ENCODE measurements around the gene EPHA5.

Gene EPHA5

DNA sequence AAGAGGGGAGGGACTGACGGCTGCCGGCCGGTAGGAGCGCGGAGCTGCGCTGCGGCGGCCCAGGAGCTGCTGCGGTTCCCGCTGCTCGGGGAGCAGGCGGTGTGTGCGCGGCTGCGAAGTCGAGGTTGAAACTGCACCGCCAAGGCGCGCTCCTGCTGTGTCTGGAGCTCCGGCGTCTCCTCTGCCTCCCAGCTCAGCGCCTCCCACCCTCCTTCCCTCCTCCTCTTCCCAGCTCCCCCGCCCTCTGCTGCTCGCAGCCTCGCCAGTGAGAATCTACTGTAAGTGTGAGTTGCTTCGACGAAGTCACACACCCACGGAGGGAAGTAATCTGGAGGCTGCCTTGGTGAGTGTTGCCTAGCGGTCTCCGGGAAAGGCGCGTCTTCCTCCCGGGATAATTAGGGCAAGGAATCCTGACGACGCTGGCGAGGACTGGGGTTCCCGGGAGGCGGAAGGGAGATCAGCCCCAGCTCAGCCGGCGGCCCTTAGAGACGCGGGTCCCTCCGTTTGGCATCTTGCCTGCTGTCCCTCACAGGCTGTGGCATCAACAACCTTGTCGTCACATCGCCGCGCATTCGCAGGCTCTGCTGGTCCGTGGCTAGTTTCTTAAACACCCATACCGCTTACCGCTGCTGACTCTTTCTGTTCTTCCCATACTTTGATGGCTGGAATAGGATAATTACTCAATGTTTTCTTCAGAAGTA is at the start of gene EPHA5:
TSS of gene EPHA5 (minus strand) at position 159 of the 701 bp plus-strand sequence. CDS start 747 bp downstream, outside the sequence.
- DNase-seq (ENCODE audit: low read depth in 2 of 2) = no peak

DNA sequence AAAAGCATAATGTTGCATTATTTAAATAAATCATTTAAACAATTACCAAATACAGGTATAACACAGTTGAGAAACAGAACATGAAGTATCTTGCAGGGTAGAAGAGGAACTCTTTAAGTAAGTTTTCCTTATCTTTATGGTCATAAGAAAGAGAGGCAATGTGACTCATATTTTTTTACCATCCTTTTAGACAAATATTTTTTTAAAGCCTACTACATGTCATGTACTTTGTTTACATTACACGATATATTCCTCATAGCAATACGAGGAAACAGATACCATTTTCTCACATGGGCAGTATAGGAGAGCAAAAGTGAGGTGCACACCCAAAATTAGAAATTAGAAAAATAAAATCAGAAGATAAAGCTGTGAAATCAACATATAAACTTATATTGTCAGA is 49.3 kb upstream of the EPHA5 start:
- no peak for DNase-seq (ENCODE audit: low read depth in 2 of 2)

DNA sequence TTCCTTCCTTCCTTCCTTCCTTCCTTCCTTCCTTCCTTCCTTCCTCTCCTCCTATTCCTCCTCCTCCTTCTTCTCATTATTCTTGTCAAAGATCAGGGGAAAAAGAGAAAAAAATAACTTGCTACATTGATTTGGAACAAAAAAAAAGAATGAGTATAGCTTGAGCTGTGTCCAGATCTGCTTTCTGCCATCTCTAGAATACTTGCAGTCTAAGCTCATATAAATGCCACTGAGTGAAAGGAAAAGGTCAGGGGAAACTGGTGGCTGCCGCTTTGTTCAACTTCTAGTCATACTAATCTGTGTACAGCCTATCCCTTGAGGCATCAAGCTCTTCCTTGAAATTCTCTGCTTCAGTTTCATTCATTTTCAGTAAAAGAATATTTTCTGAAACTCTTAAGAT is 28.3 kb upstream of the EPHA5 start:
- no peak for DNase-seq (ENCODE audit: low read depth in 2 of 2)

- DNase-seq (ENCODE audit: low read depth in 2 of 2) = no peak
Measured at GRCh38 chr4:65696436-65696835, 26.1 kb upstream of the EPHA5 start.

DNA sequence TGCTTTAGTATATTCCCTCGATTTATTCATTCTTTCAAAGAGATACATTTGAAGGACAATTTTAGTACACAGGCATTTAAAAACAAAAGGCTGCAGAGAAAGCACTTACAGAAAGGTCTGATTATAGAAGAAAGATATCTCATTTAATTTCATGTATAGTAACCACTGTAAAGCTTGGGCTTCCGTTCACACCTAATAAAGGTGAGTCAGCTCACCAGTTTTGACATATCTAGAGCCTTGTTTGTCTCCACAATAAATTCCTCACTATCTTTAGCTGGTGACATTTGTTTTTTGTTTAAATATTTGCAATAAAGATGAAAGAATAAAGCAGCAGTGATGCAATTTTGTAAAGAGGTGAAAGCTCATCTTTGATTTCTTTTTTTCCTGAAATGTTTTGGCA is 1.1 kb upstream of the EPHA5 start:
- no peak for DNase-seq (ENCODE audit: low read depth in 2 of 2)

DNA sequence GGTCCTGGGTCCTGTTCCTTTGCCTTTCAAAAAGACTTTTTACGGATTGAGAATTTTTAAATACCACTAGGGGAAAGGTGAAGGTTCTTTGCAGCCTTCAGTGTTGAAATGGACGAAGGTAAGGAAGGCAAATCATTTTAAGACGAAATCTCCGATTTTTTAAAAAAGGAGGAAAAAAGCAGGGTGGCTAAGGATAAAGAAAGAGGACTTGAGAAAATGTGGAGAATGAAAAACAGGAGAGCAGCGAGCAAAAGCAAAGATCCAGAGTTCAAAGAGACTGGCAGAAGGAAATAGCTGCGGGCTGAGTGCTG is 314 bp downstream of the EPHA5 start:
- DNase-seq (ENCODE audit: low read depth in 2 of 2) = no peak

DNA sequence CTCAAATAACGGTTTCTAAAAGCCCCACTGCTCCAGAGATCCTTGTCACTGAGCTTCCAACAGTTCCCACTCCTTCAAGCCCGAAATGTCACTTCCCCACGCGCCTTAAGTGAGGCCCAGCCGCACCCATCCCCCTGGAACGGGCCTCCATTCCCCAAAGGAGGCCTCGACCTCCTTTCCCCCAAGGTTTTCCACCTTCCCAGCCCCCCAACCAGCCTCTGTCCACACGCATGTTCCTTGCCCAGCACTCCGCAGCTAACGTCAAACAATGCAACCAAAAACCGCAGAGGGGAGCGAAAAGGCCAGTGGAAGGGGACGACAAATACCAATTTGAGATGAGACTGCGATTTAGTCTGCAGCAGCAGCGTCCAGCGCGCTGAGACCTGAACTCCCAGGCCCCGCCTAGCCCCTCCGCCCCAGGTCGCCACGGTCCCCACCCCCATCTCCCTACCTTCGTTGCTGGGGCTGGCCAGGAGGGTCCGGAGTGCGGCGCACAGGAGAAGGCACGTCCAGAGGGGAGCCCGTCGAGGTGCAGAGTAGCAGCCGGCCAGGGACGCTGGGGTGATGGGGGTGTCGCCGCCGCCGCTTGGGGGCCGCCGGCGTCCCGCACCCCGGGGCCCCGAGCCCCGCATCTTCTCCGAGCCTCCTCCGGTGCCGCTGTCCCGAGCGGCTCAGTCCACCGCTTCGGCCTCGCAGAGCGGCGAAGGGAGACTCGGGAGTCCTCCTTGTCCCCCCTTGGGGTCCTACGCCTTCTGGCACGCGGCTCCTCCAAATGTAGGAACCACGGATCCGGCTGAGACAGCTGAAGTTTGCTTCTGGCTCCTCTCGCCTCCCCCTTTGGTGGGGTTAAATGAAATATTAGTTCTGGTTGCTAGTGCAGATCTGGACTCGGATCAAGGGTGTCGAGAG is 924 bp downstream of the EPHA5 start:
- no peak for DNase-seq (ENCODE audit: low read depth in 2 of 2)

DNA sequence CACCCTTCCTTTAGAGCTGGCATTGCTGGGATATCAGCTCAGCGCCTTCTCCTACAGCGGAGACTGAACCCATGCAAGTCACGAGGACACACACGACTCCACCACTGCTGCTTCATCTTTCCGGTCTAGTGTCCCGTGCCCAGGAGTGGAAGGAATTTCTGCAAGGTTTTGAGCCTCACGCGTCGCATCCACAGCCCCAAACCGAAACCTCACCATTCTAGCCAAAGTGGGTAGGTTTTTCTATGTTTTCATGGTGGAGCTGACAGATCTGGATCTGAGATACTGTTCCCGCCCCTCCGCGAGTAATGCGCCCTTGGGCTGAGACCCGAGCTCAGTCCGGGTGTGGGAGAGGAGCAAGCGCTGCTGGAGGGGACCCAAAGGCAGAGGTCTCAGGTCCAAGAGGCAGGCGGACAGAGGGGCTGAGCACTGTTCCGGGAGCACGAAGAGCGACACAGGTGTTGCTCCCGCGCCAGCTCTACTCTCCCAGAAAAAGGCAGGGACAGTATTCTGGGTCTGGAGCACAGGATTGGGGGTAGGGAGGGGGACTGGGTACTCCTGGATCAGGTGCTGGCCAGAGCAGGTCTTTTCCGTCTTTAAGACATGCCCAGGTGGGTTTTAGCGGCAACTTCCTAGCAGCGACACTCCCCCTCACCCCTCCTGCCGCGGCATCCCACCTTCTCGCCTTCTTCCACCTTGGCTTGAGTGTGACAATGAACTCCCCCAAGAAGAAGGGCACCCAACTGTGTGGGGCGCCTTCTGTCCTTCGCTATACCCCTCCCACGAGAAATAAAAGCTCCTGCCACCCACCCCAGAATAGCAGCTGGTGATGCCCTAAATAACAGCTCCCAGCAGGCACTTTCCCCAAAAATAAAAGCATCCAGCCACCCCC is 1.8 kb downstream of the EPHA5 start:
- DNase-seq (ENCODE audit: low read depth in 2 of 2) = no peak

DNA sequence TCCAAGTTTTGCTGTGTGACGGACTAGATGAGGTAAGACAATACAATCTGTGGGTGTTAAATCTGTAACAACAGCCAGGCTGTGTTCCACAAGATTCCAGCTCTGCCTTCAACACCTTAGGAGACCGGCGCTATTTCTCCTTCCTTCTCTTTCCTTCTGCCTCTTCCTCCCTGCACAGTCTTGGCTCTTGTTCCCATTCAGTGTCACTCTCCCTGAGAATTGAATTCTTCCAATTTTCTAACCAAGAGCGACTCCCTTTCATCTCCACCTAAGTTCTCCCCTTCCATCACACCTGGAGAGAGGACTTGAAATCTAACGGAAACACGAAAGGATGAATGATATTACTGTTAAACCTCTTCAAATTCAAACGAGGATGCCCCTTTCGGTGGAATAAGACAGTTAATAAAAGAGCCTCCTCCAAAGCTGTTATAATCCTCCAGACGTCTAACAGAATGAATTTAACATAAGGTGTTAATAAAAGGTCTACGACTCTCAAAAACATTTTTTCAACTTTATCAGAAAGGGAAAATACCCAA is 2.7 kb downstream of the EPHA5 start:
- DNase-seq (ENCODE audit: low read depth in 2 of 2) = no peak

- DNase-seq (ENCODE audit: low read depth in 2 of 2) = no peak
Measured at GRCh38 chr4:65665771-65666523, 4.3 kb downstream of the EPHA5 start.

DNA sequence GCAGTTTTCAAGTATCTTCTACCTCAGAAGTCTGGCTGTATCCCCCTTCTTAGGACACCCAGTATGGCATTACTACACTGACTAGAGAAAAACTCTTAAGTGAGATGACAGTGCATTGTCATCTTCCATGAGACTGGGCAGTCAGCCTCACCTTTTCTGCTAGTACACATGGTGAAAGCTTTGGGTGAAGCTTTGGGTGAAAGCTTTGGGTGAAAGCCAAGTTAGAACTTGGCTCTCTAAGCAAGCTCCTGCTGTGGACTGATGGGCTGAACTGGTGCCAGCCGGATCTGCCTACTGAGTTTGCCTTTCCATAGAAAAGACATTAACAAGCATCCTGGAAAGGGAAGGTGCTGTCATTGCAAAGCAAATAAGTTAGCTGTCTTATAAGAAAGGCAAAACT is 8.8 kb downstream of the EPHA5 start:
- no peak for DNase-seq (ENCODE audit: low read depth in 2 of 2)

GRCh38 chr4:65658117-65658516 is 12.2 kb downstream of the EPHA5 start:
- no peak for DNase-seq (ENCODE audit: low read depth in 2 of 2)

- DNase-seq (ENCODE audit: low read depth in 2 of 2) = no peak
Measured at GRCh38 chr4:65656008-65656407, 14.3 kb downstream of the EPHA5 start.

- no peak for DNase-seq (ENCODE audit: low read depth in 2 of 2)
Measured at GRCh38 chr4:65654976-65655375, 15.3 kb downstream of the EPHA5 start.

GRCh38 chr4:65653740-65654361 is 16.4 kb downstream of the EPHA5 start:
- DNase-seq (ENCODE audit: low read depth in 2 of 2) = no peak

DNA sequence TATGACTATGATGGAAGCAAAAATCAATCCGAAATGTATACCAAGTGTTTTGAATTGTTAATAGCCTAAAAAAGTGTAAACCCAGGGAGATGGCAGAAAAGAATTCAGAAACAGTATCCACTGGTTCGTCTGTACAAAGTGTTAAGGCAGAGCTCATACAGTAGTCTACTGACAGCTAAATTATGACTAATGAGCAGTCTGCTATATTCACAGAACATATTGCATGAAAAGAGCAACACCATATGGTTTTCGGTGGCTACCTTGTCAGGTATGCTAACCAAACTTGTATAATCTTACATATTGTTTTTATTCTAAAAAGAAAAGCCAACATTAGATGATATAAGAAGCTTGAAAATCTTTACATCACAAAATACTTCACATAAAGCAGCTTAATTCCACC is 18.5 kb downstream of the EPHA5 start:
- no peak for DNase-seq (ENCODE audit: low read depth in 2 of 2)

- DNase-seq (ENCODE audit: low read depth in 2 of 2) = no peak
Measured at GRCh38 chr4:65651031-65651430, 19.3 kb downstream of the EPHA5 start.

DNA sequence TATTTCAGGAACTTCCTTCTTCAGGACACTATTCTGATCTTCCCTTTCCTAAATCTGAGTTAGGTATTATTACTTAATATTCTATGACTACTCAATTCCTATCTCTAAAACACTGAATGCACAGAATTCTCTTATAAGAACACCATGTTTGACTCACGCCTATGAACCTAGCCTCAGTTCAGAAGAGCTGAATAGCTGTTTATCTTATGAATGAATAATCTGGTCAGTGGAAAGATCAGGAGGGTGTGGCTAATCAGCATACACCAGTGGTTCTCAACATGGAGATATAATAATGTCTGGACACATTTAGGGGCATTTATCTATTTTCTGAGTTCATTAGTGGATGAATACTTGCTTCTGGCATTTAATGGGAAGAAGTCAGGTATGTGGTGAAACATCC is 24.2 kb downstream of the EPHA5 start:
- DNase-seq (ENCODE audit: low read depth in 2 of 2) = no peak

GRCh38 chr4:65645185-65645584 is 25.1 kb downstream of the EPHA5 start:
- no peak for DNase-seq (ENCODE audit: low read depth in 2 of 2)

DNA sequence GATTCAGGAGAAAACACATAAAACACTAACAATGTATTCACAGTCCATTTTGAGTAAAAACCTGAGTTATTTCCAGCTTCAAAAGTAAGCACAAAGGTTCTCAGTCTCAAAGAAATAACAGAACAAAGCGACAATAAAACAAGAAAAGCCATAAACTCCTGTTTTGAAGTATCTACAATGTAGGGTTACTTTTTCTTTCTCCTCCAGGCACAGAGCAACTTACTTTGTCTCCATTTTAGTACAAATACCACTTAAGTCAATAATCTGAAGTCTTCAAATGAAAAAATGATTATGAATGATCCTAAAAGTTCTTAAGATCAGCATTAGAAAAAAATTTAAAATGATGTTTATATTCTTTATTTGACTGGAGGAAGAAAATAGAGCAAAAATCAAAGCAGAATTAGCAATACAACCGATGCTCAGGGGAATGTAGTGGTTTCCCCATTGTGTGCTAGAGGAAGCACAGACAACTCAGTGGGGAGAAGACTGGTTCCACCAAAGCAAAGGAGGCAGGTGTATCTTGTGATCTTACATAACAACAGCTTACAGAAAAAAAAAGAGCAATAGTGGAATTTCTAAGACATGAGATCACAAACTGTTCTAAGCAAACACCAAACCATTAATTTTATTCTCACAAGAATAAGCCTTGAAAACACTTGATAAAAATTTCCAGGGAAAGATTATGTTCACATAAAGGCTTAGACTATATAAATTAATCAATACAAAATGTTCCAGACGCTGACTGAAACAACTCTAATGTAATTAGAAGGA is 35.1 kb downstream of the EPHA5 start:
- no peak for DNase-seq (ENCODE audit: low read depth in 2 of 2)
